ENCODE data around the gene WNK3. TPM values are rescaled to one million over a fixed set of nuclear protein-coding genes. Genes with fewer than 3 reads are reported as not detected.

The WNK3 gene
- total RNA-seq, 4 donors from 2014 or later, result 0.68 to 1.1 (median 1.0) TPM

GRCh38 chrX:54288968-54289367 lies 68.9 kb downstream of the WNK3 start:
- TF ChIP-seq CTCF (IDR thresholded peaks at IDR 0.05; ENCODE audit: low read depth), result no peak

- no peak for TF ChIP-seq CTCF (IDR thresholded peaks at IDR 0.05; ENCODE audit: low read depth)
These were observed 69.6 kb downstream of the WNK3 start for GRCh38 chrX:54288277-54288676.

- no peak for TF ChIP-seq CTCF (IDR thresholded peaks at IDR 0.05; ENCODE audit: low read depth)
These were observed 76.2 kb downstream of the WNK3 start for GRCh38 chrX:54281676-54282075.

GRCh38 chrX:54280466-54280865 lies 77.4 kb downstream of the WNK3 start:
- TF ChIP-seq CTCF (IDR thresholded peaks at IDR 0.05; ENCODE audit: low read depth), result no peak

- TF ChIP-seq CTCF (IDR thresholded peaks at IDR 0.05; ENCODE audit: low read depth), result no peak
These were observed 86.2 kb downstream of the WNK3 start for GRCh38 chrX:54271664-54272063.

GRCh38 chrX:54248309-54248708 lies 109.5 kb downstream of the WNK3 start:
- no peak for TF ChIP-seq CTCF (IDR thresholded peaks at IDR 0.05; ENCODE audit: low read depth)

- no peak for TF ChIP-seq CTCF (IDR thresholded peaks at IDR 0.05; ENCODE audit: low read depth)
These were observed 111.0 kb downstream of the WNK3 start for GRCh38 chrX:54246866-54247265.

All from subcutaneous adipose tissue (tissue), 4 donors.